Stimulated activated CD4-positive, alpha-beta T cell treated with anti-CD3 and anti-CD28 coated beads, Interleukin-4, amount 100 ng/mL, for 24 hours (primary cell): Measurements from ENCODE around the gene FNBP1L.
"Not testable (repeated sequence)": the region's sequence is repeated elsewhere in the genome, so short reads cannot be mapped to it uniquely, and the experiment has no call there.

ENCODE experiments used
- DNase-seq: peaks from one replicate; pipeline ENCODE4 v3.0.0-alpha.2; 2020

Gene FNBP1L

GRCh38 chr1:93446837-93447451 is 974 bp upstream of the FNBP1L start:
- DNase-seq: peak; percentile 15

GRCh38 chr1:93448292-93448982 is 519 bp downstream of the FNBP1L start:
- peak; percentile 12 for DNase-seq

- no peak for DNase-seq
These were observed 1.3 kb downstream of the FNBP1L start for GRCh38 chr1:93448983-93449804.

GRCh38 chr1:93450321-93450720 is 2.4 kb downstream of the FNBP1L start:
- DNase-seq: no peak

GRCh38 chr1:93453911-93454310 is 6.0 kb downstream of the FNBP1L start:
- DNase-seq: no peak

- DNase-seq: no peak
These were observed 11.2 kb downstream of the FNBP1L start for GRCh38 chr1:93459126-93459525.

- DNase-seq: no peak
These were observed 13.3 kb downstream of the FNBP1L start for GRCh38 chr1:93461236-93461635.

GRCh38 chr1:93463960-93464359 is 16.0 kb downstream of the FNBP1L start:
- DNase-seq: no peak

- not testable (repeated sequence) for DNase-seq
These were observed 17.6 kb downstream of the FNBP1L start for GRCh38 chr1:93465371-93466082.

- no peak for DNase-seq
These were observed 19.7 kb downstream of the FNBP1L start for GRCh38 chr1:93467606-93468005.

- no peak for DNase-seq
These were observed 20.7 kb downstream of the FNBP1L start for GRCh38 chr1:93468662-93469061.

GRCh38 chr1:93469223-93469622 is 21.3 kb downstream of the FNBP1L start:
- not testable (repeated sequence) for DNase-seq

- DNase-seq: no peak
These were observed 23.4 kb downstream of the FNBP1L start for GRCh38 chr1:93471284-93471683.

GRCh38 chr1:93471911-93472310 is 24.0 kb downstream of the FNBP1L start:
- no peak for DNase-seq

- DNase-seq: no peak
These were observed 26.4 kb downstream of the FNBP1L start for GRCh38 chr1:93474321-93474720.

GRCh38 chr1:93475681-93476080 is 27.8 kb downstream of the FNBP1L start:
- DNase-seq: no peak

- DNase-seq: not testable (repeated sequence)
These were observed 31.3 kb downstream of the FNBP1L start for GRCh38 chr1:93479133-93479745.

GRCh38 chr1:93481899-93482298 is 34.0 kb downstream of the FNBP1L start:
- DNase-seq: not testable (repeated sequence)

GRCh38 chr1:93483200-93483599 is 35.3 kb downstream of the FNBP1L start:
- DNase-seq: no peak

- no peak for DNase-seq
These were observed 35.7 kb downstream of the FNBP1L start for GRCh38 chr1:93483606-93484005.

GRCh38 chr1:93488207-93488606 is 40.3 kb downstream of the FNBP1L start:
- no peak for DNase-seq

GRCh38 chr1:93489756-93490155 is 41.8 kb downstream of the FNBP1L start:
- DNase-seq: no peak

GRCh38 chr1:93490357-93490756 is 42.4 kb downstream of the FNBP1L start:
- DNase-seq: no peak
